Activated naive CD4-positive, alpha-beta T cell treated with anti-CD3 and anti-CD28 coated beads, Interleukin-2, amount 50 U/mL, for 72 hours (primary cell): Measurements from ENCODE around the gene GNMT. TPM values are rescaled to one million over a fixed set of nuclear protein-coding genes. Genes with fewer than 3 reads are reported as not detected.

Experiments used
- ATAC-seq, 2 donors: fragments of 150-1000 bp; cut with Tn5 transposase; 2 replicates each; pipeline ENCODE4 v1.10.0; 2021; ENCODE audit warnings: mild to moderate bottlenecking in 2 of 2, moderate library complexity in 2 of 2
- DNase-seq, 2 donors: peaks; one replicate each; pipeline ENCODE4 v3.0.0; 2021 to 2022; ENCODE audit warnings: low spot score in 2 of 2
- H3K27ac Mint-ChIP-seq, 2 donors: one replicate each; pipeline ENCODE4 v1.8.0; 2022; ENCODE audit warnings: mild to moderate bottlenecking in 2 of 2, mixed read lengths in 2 of 2
- H3K36me3 Mint-ChIP-seq, 2 donors: one replicate each; pipeline ENCODE4 v1.8.0; 2022; ENCODE audit warnings: mixed read lengths in 2 of 2
- H3K9me3 Mint-ChIP-seq, 2 donors: one replicate each; pipeline ENCODE4 v1.8.0; 2022; ENCODE audit warnings: mixed read lengths in 2 of 2
- total RNA-seq, 2 donors: library from RNA; stranded (reverse); gene quantifications; one replicate each; pipeline ENCODE4 v1.2.3, GENCODE V29; 2022

Gene GNMT
- total RNA-seq, 2 donors from 2014 or later = 0.54 to 1.0 TPM

GRCh38 chr6:42966571-42966970, 6.0 kb downstream of the GNMT start:
- H3K9me3 Mint-ChIP-seq = no peaks in the 10 kb centered on the region
- peak overlapping the region in 1 of 2 donors; percentile 55 for H3K27ac Mint-ChIP-seq
- no peak for DNase-seq
- peaks cover 0 to 2% of the 10 kb centered on the region in 2 donors for H3K36me3 Mint-ChIP-seq
- no peak for ATAC-seq

DNA sequence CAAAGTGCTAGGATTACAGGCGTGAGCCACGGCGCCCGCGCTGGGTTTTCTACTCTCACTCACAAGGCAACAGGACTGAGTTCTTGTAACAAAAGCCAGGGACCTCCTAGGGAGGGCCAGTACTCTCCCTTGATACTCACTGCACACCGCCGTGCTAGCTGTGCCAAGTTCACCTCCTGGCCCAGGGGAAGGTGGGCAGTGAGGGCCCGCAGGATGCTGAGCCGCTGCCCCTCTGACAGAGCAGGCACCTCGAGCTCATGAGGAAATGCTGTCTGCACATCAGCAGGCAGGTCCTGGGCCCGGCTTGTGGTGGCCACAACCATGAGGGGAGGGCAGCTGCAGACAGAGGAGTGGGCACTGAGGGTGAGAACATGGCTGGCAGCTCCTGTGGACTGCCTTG, 6.7 kb downstream of the GNMT start:
- no peaks in the 10 kb centered on the region for H3K9me3 Mint-ChIP-seq
- ATAC-seq = no peak
- no peak overlapping the region for H3K27ac Mint-ChIP-seq
- H3K36me3 Mint-ChIP-seq = peaks cover 0 to 6% of the 10 kb centered on the region in 2 donors
- DNase-seq = no peak

DNA sequence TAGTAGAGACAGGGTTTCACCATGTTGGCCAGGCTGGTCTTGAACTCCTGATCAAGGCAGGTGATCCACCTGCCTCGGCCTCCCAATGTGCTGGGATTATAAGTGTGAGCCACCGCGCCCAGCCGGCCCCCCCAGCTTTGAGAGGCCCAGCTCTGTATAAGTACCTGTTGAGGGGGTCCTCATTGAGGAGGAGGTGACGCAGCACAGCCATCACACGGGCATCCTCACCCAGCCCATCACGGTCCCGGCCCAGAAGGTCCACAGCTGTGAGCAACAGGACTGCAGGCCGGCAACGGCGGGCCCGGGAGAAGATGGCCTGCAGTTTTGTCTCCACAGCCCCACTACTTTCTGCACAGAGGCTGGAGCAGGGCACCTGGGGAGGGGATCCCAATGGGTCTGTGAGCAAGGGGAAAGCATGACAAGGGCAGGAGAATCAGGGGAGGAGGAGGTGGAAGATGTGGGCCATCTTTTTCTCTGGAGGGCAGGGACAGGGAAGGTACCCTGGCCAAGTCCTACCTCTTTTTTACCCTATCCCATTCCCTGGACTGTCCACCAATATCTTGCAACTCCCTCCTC, 7.7 kb downstream of the GNMT start:
- no peak for DNase-seq
- Mint-ChIP-seq H3K27ac (peak overlapping the region; percentile 19 to 44), H3K36me3 (peaks cover 0 to 6% of the 10 kb centered on the region in 2 donors), H3K9me3 (no peaks in the 10 kb centered on the region)
- ATAC-seq = no peak

GRCh38 chr6:42968783-42969182, 8.2 kb downstream of the GNMT start:
- ATAC-seq (no peak), DNase-seq (no peak)
- Mint-ChIP-seq H3K27ac (peak overlapping the region in 1 of 2 donors; percentile 19), H3K9me3 (no peaks in the 10 kb centered on the region), H3K36me3 (peaks cover 0 to 6% of the 10 kb centered on the region in 2 donors)

DNA sequence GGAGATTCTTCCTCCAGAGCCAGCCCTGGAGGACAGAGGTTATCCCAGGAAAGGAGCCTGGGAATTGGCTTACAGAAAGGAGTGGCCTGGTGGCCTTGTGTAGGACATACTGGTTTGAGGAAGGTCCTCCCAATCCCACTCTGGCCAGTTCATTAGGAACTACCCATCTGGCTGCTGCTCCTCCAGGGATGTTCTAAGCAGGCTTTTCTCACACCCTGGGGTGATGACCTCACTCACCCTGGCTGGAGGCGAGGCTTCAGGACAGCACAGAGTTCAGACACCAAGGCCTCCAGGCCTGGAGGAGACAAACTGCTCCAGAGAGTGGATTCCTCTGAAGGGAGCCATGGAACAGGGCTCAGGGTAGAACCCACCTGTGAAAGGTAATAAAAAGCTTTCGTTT, 8.9 kb downstream of the GNMT start:
- Mint-ChIP-seq H3K36me3 (peaks cover 0 to 6% of the 10 kb centered on the region in 2 donors), H3K27ac (no peak overlapping the region), H3K9me3 (no peaks in the 10 kb centered on the region)
- ATAC-seq (no peak), DNase-seq (no peak)

DNA sequence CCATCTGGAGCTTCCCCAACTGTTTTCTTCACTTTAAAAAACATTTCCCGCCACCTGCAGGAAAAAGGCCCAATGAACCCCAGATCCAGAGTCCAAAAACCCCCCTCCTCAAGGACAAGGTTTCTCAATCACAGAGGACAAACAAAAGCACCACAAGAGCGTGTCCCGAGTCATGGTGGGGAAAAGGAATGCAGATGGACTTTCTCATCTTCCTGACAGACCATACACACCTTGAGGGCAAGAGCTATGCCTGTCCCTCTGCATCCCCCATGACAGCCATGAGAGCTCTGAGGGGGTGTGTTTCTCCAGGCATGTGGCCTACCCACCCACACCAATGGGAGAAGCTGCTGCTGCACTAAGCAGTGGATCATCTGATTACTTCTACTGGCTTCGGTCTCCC, 9.4 kb downstream of the GNMT start:
- H3K9me3 Mint-ChIP-seq = no peaks in the 10 kb centered on the region
- peak overlapping the region in 1 of 2 donors; percentile 65 for H3K27ac Mint-ChIP-seq
- DNase-seq (no peak), ATAC-seq (no peak)
- peaks cover 0 to 6% of the 10 kb centered on the region in 2 donors for H3K36me3 Mint-ChIP-seq

GRCh38 chr6:42970871-42971612, 10.5 kb downstream of the GNMT start:
- no peak for DNase-seq
- Mint-ChIP-seq H3K9me3 (no peaks in the 10 kb centered on the region), H3K36me3 (peaks cover 0 to 6% of the 10 kb centered on the region in 2 donors), H3K27ac (peak overlapping the region; percentile 11 to 50)
- ATAC-seq = peak; percentile 59 to 65

- no peak for DNase-seq
- Mint-ChIP-seq H3K36me3 (peaks cover 0 to 13% of the 10 kb centered on the region in 2 donors), H3K27ac (peak overlapping the region; percentile 11 to 70), H3K9me3 (no peaks in the 10 kb centered on the region)
- ATAC-seq = no peak
These were observed 11.3 kb downstream of the GNMT start for GRCh38 chr6:42971746-42972327.

- H3K9me3 Mint-ChIP-seq = no peaks in the 10 kb centered on the region
These were observed 13.4 kb downstream of the GNMT start for GRCh38 chr6:42973926-42974325.

DNA sequence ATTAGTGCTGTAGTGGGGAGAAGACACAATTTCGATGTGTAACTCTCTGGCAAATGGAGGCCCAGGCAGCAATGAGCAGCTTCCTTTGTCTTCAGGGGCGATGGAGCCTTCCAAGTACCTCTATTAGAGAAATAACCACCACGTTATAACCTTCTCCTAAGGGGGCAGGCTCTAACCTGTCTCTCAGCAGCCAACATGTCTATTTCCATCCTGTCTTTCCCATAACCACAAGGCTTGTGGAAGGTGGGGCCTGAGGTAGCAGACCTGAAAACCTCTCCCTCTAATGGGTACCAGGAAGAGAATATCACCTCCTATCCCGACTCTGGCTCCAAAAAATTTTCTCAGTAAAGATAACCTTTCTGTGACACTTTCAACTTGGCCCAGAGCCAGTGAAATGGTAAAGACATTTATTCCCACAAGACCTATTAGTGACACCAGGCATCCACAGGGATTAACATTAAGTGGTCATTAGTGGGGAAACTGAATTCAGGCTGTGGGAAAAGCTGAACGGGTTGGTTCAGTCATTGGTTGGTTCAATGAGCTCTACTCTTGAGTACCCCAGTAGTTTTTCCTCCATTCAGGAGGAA, 14.5 kb downstream of the GNMT start:
- H3K9me3 Mint-ChIP-seq = no peaks in the 10 kb centered on the region
- H3K36me3 Mint-ChIP-seq = peaks cover 5 to 22% of the 10 kb centered on the region in 2 donors
- ATAC-seq (no peak), DNase-seq (no peak)
- H3K27ac Mint-ChIP-seq = peak overlapping the region; percentile 41 to 44

More at GRCh38 chr6:42973926-42974325, 13.4 kb downstream of the GNMT start:
- ATAC-seq = no peak
- DNase-seq = no peak
- peaks cover 5 to 22% of the 10 kb centered on the region in 2 donors for H3K36me3 Mint-ChIP-seq
- peak overlapping the region in 1 of 2 donors; percentile 60 for H3K27ac Mint-ChIP-seq

DNA sequence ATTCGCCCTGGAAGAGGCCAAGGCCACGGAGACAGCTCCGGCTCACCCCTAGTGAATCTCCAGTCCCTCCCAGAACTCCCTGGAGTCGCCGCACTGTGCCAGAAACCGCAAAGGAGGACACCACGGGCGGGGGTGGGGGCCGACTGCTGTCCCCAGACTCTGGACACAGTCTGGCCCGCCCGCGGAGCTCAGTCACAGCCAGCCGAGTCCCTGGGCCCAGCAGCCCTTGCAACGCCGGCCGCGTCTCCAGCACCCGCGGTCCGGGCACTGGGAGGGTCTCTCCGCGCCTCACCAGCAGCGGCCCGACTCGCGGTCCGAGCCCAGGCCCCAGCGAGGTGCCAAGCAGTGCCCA, 17.9 kb downstream of the GNMT start:
- Mint-ChIP-seq H3K27ac (peak overlapping the region; percentile 90 to 92), H3K9me3 (no peaks in the 10 kb centered on the region), H3K36me3 (peaks cover 5 to 16% of the 10 kb centered on the region in 2 donors)
- ATAC-seq (peak in 1 of 2 donors; percentile 12), DNase-seq (peak in 1 of 2 donors; percentile 60)

- Mint-ChIP-seq H3K9me3 (no peaks in the 10 kb centered on the region), H3K36me3 (peaks cover 9 to 16% of the 10 kb centered on the region in 2 donors), H3K27ac (peak within 1 kb of the TSS; percentile 90 to 93)
- ATAC-seq (peak; percentile 92 to 95), DNase-seq (peak; percentile 89 to 91)
These were observed 18.4 kb downstream of the GNMT start, which contains the start of gene PEX6 for GRCh38 chr6:42978839-42979522. TSS of gene PEX6 (minus strand) at chr6:42979181. CDS start at chr6:42979150, 31 bp downstream.

DNA sequence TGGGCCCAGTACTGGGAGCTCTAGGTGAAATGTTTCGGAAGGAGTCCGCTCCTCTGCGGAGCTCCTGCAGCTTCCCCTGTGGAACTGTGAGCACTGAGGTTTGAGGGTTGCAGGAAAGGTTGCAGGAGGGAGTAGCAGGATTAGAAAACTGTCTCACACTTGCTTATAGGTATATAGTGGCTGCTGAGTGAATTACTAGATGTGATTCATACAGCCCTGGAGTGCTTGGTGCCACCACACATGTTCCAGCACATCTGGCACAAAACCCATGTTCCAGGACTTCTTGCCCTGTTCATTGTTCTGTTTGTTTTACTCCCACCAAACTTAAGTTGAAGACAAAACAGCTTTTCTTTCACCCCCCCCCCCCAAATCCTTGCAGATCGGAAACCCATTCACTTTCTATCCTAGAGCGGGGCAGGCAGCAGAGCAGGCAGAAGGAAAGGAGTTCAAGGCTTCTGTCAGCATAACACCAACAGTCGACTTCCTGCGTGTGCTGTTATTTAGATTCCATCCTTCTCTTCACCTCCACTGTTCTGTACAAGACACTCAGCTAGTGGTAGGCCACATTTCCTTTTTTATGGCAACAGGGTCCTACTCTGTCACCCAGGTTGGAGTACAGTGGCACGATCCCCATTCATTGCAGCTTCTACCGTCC, 19.1 kb downstream of the GNMT start:
- DNase-seq (no peak), ATAC-seq (peak; percentile 34 to 50)
- Mint-ChIP-seq H3K27ac (peak overlapping the region; percentile 90 to 93), H3K9me3 (no peaks in the 10 kb centered on the region), H3K36me3 (peaks cover 11 to 16% of the 10 kb centered on the region in 2 donors)

GRCh38 chr6:42981836-42982235, 21.3 kb downstream of the GNMT start:
- Mint-ChIP-seq H3K9me3 (no peaks in the 10 kb centered on the region), H3K27ac (peak overlapping the region in 1 of 2 donors; percentile 1), H3K36me3 (peaks cover 18 to 22% of the 10 kb centered on the region in 2 donors)
- no peak for DNase-seq
- no peak for ATAC-seq

GRCh38 chr6:42984001-42984923, 23.7 kb downstream of the GNMT start, which contains the start of gene PPP2R5D:
TSS of gene PPP2R5D (plus strand) at chr6:42984570. CDS start at chr6:42984678, 108 bp downstream.
- ATAC-seq = peak; percentile 85 to 94
- Mint-ChIP-seq H3K27ac (peak within 1 kb of the TSS; percentile 92 to 98), H3K36me3 (peaks cover 13% of the 10 kb centered on the region in 2 donors), H3K9me3 (no peaks in the 10 kb centered on the region)
- DNase-seq = peak; percentile 94 to 97
